K562 (cell line): ENCODE data around the gene CPLX3. TPM values are rescaled to one million over a fixed set of nuclear protein-coding genes. Genes with fewer than 3 reads are reported as not detected.

Source experiments
- ATF1 ChIP-seq, 2 experiments: fragments of 450-650 bp in 1 of 2; IDR thresholded peaks; 2 replicates each; pipeline ENCODE4 v1.6.1; 2016; ENCODE audit warnings: missing compliant biosample characterization in 1 of 2, missing genetic modification characterization in 1 of 2
- CBX1 ChIP-seq: sonication (generic); IDR thresholded peaks from 2 replicates; pipeline ENCODE4 v1.6.1; 2016; ENCODE audit warnings: antibody characterized with exemption, low read depth, mild to moderate bottlenecking
- CTBP1 ChIP-seq: fragments of 450-650 bp; IDR thresholded peaks from 2 replicates; pipeline ENCODE4 v1.6.1; 2016; ENCODE audit warnings: borderline replicate concordance
- DEAF1 ChIP-seq: fragments of 450-650 bp; formaldehyde crosslinking; IDR thresholded peaks from 2 replicates; pipeline ENCODE4 v1.4.0; 2020; ENCODE audit warnings: mild to moderate bottlenecking, moderate library complexity
- ERF ChIP-seq: fragments of 450-650 bp; formaldehyde crosslinking; IDR thresholded peaks from 2 replicates; pipeline ENCODE4 v1.4.0; 2020; ENCODE audit warnings: mild to moderate bottlenecking, mixed read lengths
- ESRRA ChIP-seq: fragments of 450-650 bp; IDR thresholded peaks from 2 replicates; pipeline ENCODE4 v1.6.1; 2014; ENCODE audit warnings: low read depth, mild to moderate bottlenecking, moderate library complexity, borderline replicate concordance
- FOXA1 ChIP-seq: fragments of 450-650 bp; IDR thresholded peaks from 2 replicates; pipeline ENCODE4 v1.6.1; 2016; ENCODE audit warnings: mild to moderate bottlenecking, borderline replicate concordance
- HCFC1 ChIP-seq: IDR thresholded peaks from 2 replicates; pipeline ENCODE4 v1.6.1; 2012; ENCODE audit warnings: low read depth, low read length, improper control_type of control experiment
- MEIS2 ChIP-seq: fragments of 450-650 bp; IDR thresholded peaks from 2 replicates; pipeline ENCODE4 v1.6.1; 2014; ENCODE audit warnings: mild to moderate bottlenecking; ENCODE audit not compliant: partially characterized antibody
- NFYB ChIP-seq: IDR thresholded peaks from 2 replicates; pipeline ENCODE4 v1.6.1; 2011; ENCODE audit warnings: mild to moderate bottlenecking, moderate library complexity; ENCODE audit not compliant: insufficient read length; ENCODE audit errors: extremely low read depth
- RBM15 ChIP-seq: fragments of 200-400 bp; formaldehyde crosslinking; IDR thresholded peaks from 2 replicates; pipeline ENCODE4 v1.6.1; 2018; ENCODE audit warnings: mild to moderate bottlenecking, low read length, moderate library complexity; ENCODE audit not compliant: insufficient read depth
- SMC3 ChIP-seq: conservative IDR thresholded peaks from 2 replicates; pipeline ENCODE4 v1.6.1; 2011; ENCODE audit warnings: low read depth, low read length, improper control_type of control experiment; ENCODE audit not compliant: insufficient read depth
- SNRNP70 ChIP-seq: fragments of 200-400 bp; formaldehyde crosslinking; optimal IDR thresholded peaks from 2 replicates; pipeline ENCODE3; 2017; ENCODE audit warnings: low read depth, low read length
- SPI1 ChIP-seq: IDR thresholded peaks from 2 replicates; pipeline ENCODE4 v1.6.1; 2011; ENCODE audit warnings: low read depth, low read length, control low read depth, borderline replicate concordance
- STAT5B ChIP-seq: fragments of 250-450 bp; sonication (Bioruptor Pico); IDR thresholded peaks from 2 replicates; pipeline ENCODE4 v1.8.0; 2021; ENCODE audit warnings: mild to moderate bottlenecking, inconsistent platforms
- TRIM24 ChIP-seq, 2 experiments: fragments of 450-650 bp; IDR thresholded peaks; 2 replicates each; pipeline ENCODE4 v1.6.1; 2016
- YY1 ChIP-seq, 3 experiments: IDR thresholded peaks; 2 replicates each; pipeline ENCODE4 v1.6.1; 2011; ENCODE audit warnings: low read length in 2 of 3, mild to moderate bottlenecking in 2 of 3, moderate library complexity in 2 of 3, borderline replicate concordance in 1 of 3, control low read depth in 1 of 3, low read depth in 1 of 3; ENCODE audit not compliant: insufficient read depth in 3 of 3, insufficient replicate concordance in 2 of 3, control insufficient read depth in 1 of 3, insufficient read length in 1 of 3; ENCODE audit errors: extremely low read depth in 1 of 3
- ZFP91 ChIP-seq: sonication (generic); formaldehyde crosslinking; IDR thresholded peaks from 2 replicates; pipeline ENCODE4 v1.8.0; 2022; ENCODE audit warnings: mild to moderate bottlenecking, missing genetic modification reagents
- ZNF143 ChIP-seq: sonication (generic); formaldehyde crosslinking; IDR thresholded peaks from 2 replicates; pipeline ENCODE4 v1.9.0; 2022; ENCODE audit warnings: mild to moderate bottlenecking, missing genetic modification reagents
- ZNF316 ChIP-seq: fragments of 450-650 bp; IDR thresholded peaks from 2 replicates; pipeline ENCODE4 v1.6.1; 2016
- ZNF518B ChIP-seq: fragments of 250-450 bp; sonication (Bioruptor Pico); IDR thresholded peaks from 2 replicates; pipeline ENCODE4 v1.5.0; 2021; ENCODE audit warnings: mild to moderate bottlenecking, moderate library complexity
- ZNF561 ChIP-seq: fragments of 450-650 bp; formaldehyde crosslinking; conservative IDR thresholded peaks from 2 replicates; pipeline ENCODE4 v1.4.0; 2020; ENCODE audit warnings: mild to moderate bottlenecking, moderate library complexity
- polyA plus RNA-seq, 8 experiments: library from polyadenylated mRNA; depleted of rRNA in 4 of 8; stranded (reverse) in 5 of 8; unstranded in 3 of 8; fragments of >200 nt; fragmentation: Nextera tagmentation in 2 of 8; fragmentation: Illumina TruSeq in 1 of 8; extraction: Ambion mirVana in 2 of 8; extraction: Trizol in 1 of 8; gene quantifications; 2 replicates each; pipeline versions ENCODE4 v1.2.1 to v1.2.3, GENCODE V29; 2011 to 2014; ENCODE audit warnings: inconsistent platforms in 1 of 8, missing spikeins in 1 of 8
- total RNA-seq, 7 experiments: library from RNA; depleted of rRNA in 6 of 7; stranded (reverse); fragments of >200 nt in 6 of 7; fragmentation: Illumina TruSeq in 2 of 7; extraction: Trizol in 2 of 7; gene quantifications; 2 replicates each; pipeline versions ENCODE4 v1.2.1 to v1.2.3, GENCODE V29; 2011 to 2021; ENCODE audit warnings: low replicate concordance in 1 of 7

The CPLX3 gene
- total and polyA plus RNA-seq, 9 of the 15 experiments (the other 6 are each of a cell fraction or from before 2014, with no cell fraction given): not detected

- TF ChIP-seq STAT5B: no peak
- no peak for TF ChIP-seq ERF (CRISPR knock-in tag)
- TF ChIP-seq SPI1: no peak; the same call in 1 of the 2 replicates
- TF ChIP-seq MEIS2: no peak
- peak in 1 of 3 experiments; percentile 41 for TF ChIP-seq YY1 (IDR thresholded peaks at IDR 0.05; ENCODE audit: borderline replicate concordance in 1 of 3, control insufficient read depth in 1 of 3, extremely low read depth in 1 of 3, insufficient read depth in 3 of 3, insufficient read length in 1 of 3, insufficient replicate concordance in 2 of 3, low read depth in 1 of 3, low read length in 2 of 3)
- TF ChIP-seq SNRNP70: no peak
- TF ChIP-seq ZFP91 (CRISPR knock-in tag): no peak
- TF ChIP-seq DEAF1 (CRISPR knock-in tag): peak; percentile 66; the same call in 1 of the 2 replicates
- no peak for TF ChIP-seq ZNF518B (CRISPR knock-in tag)
- TF ChIP-seq ATF1 (CRISPR knock-in tag; IDR thresholded peaks at IDR 0.05): no peak
- peak; percentile 61; the same call in 1 of the 2 replicates for TF ChIP-seq ATF1 (tag; IDR thresholded peaks at IDR 0.05)
- TF ChIP-seq ESRRA: peak; percentile 75
- peak; percentile 57; the same call in 1 of the 2 replicates for TF ChIP-seq CTBP1
- no peak for TF ChIP-seq FOXA1
- no peak for TF ChIP-seq ZNF143 (CRISPR knock-in tag)
- no peak for TF ChIP-seq TRIM24 (IDR thresholded peaks at IDR 0.05)
- TF ChIP-seq ZNF561 (CRISPR knock-in tag): no peak
- no peak for TF ChIP-seq ZNF316
- TF ChIP-seq SMC3: peak; percentile 95
- 0 out of 2 replicates have a peak, but pooled peaks have one; percentile 11 for TF ChIP-seq HCFC1
- no peak for TF ChIP-seq CBX1
- no peak for TF ChIP-seq RBM15
- TF ChIP-seq NFYB: no peak
These were observed 26.4 kb upstream of the CPLX3 start (continued) for GRCh38 chr15:74799856-74800558.
